GM21717 (cell line): ENCODE measurements around the gene TRPM8.

ENCODE experiments used
- ATAC-seq: cut with Tn5 transposase; IDR thresholded peaks from one replicate; pipeline ENCODE4 v1.9.1; 2021; ENCODE audit warnings: mild to moderate bottlenecking, moderate library complexity; ENCODE audit not compliant: unreplicated experiment

The TRPM8 gene

DNA sequence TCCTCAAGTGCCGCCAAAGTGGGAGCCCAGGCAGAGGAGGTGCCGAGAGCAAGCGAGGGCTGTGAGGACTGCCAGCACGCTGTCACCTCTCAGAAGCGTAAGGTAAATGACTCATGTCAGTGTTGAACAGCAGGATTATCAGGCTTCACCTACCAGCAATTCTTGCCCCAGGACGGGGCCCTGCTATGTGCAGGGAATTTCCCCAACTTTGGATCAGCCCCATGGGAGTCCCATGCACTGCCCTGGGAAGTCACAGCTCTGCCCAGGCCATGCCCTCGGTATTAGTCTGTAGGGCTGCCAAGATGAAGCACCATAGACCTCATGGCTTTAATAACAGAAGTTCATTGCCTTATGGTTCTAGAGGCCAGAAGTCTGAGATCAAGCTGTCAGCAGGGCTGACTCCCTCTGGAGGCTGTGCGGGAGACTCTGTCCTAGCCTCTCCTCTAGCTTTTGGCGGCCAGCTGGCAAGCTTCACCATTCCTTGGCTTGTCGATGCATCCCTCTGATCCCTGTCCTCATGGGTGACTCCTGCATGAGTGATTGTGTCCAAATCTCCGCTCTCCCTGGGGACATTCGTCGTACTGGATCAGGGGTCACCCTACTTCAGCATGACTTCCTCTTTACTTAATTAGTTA is 55.9 kb downstream of the TRPM8 start:
- ATAC-seq = no peak

GRCh38 chr2:233973786-233974185 is 56.6 kb downstream of the TRPM8 start:
- no peak for ATAC-seq

DNA sequence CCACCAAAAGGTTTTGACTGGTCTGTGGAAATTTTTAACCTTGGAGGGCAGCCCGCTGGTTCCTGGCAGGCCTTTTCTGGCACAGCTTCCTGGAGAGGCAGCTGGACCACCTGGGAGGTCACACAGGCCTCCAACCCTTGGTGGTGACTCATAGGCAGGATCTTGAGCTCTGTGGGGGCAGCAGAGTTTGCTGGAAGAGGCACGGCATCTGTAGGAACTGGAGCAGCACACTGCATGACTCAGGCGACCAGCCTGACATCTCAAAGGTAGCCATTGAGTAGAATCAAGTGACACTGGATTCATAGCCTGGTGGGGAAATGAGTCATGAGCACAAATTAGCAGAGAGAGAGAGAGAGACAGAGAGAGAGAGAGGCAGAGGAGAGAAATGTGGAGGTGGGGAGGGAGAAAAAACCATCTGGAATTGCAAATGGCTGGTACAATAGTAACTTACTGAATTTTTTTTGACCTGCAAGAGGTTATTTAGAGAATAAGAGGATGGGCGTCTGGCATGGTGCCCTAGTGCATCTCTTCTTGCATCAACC is 57.4 kb downstream of the TRPM8 start:
- ATAC-seq = no peak

DNA sequence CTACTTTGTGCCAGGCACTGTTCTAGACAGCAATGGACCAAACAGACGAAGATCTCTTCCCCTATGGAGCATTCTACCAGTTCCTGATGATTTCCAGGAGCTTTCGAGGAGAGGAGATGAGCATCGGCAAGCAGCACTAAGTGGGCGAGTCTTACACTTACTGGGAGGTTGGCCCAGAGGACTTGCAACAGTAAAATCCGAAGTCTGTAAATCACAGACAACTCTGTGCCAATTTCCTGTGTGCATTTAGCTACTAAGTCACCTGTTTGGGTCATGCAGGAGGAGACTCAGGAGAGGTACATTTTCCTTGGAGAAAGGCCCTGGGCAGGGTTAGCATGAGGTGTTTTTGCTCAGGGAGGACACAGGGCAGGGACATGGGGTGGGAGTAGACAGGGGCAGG is 58.9 kb downstream of the TRPM8 start:
- ATAC-seq = no peak

- no peak for ATAC-seq
Observed at GRCh38 chr2:233976690-233977294, 59.6 kb downstream of the TRPM8 start.

GRCh38 chr2:233977296-233977837 is 60.2 kb downstream of the TRPM8 start:
- ATAC-seq = no peak

GRCh38 chr2:233979748-233980147 is 62.6 kb downstream of the TRPM8 start:
- no peak for ATAC-seq

DNA sequence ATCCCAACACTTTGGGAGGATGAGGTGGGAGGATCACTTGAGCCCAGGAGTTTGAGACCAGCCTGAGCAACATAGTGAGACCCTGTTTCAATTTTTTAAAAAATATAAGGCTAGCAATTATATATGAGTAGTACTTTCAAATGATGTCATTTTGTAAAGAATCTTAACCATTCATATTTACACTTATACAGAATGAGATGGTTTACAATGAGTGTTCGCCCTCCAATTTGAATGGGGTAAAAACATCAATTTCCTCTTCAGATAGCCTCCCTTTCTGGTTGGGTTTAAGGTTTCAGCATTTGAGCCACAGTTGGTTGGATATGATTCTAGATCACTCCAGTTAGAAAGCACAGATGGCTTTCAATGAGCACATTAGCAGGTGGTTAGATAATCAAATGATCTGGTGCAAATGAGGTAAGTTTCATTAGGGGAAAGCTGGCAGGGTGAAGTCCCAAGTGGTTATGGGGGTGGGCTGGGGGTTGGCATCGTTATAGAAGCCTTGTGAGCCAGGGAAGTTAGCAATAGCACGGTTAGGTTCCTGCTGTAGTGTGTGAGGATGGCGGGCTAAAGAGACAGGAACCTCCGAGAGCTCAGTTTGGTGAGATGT is 63.9 kb downstream of the TRPM8 start:
- ATAC-seq = no peak

DNA sequence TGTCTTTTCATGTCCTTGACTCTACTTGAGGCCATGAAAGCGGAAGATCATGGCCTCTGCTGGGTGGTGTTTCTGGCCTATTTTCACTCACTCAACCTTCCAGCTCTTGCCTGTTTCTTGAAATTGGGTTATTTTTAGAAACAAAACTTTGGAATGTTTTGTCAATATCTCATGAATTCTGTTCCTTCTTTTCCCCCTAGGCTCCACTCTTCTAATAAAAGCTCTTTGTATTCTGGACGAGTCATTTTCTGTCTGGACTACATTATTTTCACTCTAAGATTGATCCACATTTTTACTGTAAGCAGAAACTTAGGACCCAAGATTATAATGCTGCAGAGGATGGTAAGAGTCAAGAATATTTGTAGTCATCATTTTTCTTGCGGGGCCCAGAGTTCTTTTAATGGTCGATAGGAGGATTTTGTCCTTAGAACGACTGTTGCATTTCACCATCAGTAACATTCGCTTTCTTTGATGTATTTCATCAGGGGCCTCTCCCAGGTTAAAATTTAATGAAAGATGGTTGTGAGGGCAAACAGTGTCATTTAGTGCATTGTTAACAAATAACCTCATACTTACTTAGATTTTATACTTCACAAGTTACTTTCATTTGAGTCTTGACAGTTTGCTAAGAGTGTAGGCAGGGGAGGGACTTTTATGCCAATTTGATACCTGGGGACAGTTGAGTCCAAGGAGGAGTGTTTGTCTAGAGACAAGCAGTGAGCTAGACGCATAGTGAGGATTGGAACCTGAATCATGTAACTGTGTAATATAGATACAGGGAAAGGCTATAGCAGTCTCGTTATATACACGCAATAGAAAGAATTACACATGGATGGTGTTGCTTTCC is 64.6 kb downstream of the TRPM8 start:
- no peak for ATAC-seq

GRCh38 chr2:233982421-233983121 is 65.4 kb downstream of the TRPM8 start:
- no peak for ATAC-seq

GRCh38 chr2:233983445-233983844 is 66.3 kb downstream of the TRPM8 start:
- no peak for ATAC-seq

DNA sequence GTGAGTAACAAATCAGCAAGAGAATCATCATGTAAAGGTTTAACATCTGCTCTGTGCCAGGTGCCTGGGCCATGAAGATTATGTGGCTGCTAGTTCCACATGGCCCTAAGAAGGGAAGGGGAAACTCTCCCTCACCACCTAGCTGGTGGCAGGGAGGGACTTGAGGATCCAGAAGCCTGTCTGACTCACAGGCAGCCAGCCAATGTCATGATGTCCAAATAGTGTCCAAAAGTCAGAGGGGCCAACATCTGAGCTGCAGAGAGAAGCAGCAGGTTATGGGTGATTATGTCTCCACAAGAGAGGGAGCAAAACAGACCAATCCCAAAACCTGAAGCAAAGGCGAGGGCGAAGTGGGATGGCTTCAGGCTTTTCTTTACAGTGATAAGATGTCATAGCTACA is 71.4 kb downstream of the TRPM8 start:
- ATAC-seq = no peak

GRCh38 chr2:233989221-233989858 is 72.2 kb downstream of the TRPM8 start:
- no peak for ATAC-seq

DNA sequence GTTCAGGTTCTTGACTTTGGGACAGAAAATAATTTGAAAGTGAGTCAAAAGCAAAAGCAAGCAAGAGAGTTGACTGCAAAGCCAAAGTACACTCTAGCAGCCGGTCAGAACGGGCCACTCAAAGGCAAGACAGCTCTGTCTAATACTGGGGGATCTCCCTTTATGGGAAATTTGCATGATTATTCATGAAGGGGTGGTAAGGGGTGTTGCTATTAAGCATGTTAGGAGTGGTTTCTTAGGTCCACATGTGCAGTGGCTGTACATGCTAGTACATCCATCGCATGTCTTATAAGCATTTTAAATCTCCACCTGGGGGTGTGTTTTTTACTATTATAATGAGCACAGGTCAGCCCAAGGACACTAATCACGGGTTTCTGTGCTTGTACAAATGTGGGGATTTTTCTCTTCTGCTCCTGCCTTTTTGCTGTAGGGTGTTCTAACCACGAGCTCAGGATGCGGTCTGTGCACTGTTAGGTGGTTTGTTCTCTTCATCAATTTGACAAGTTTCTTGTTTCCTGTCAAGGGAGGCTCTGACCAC is 73.2 kb downstream of the TRPM8 start:
- peak; percentile 53 for ATAC-seq

DNA sequence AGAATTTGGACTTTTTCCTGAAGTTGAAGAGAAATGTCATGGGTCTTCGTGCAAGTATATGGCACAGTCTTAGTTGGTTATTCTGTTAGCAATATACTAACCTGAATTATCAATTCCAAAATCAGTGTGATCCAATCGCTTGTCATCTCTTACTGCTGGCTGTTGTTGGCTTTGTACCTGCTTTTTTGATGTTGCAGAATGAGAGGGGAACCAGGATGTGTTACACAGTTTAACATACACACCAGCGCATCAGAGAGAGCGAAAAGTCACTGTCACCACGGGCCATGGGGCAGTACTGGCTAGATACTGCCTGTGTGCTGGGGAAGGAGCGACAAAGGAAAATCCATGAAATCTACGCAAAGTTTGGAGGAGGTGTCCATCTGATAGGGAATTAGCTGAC is 74.0 kb downstream of the TRPM8 start:
- ATAC-seq = no peak

- ATAC-seq = no peak
Observed at GRCh38 chr2:233992513-233993217, 75.5 kb downstream of the TRPM8 start.

DNA sequence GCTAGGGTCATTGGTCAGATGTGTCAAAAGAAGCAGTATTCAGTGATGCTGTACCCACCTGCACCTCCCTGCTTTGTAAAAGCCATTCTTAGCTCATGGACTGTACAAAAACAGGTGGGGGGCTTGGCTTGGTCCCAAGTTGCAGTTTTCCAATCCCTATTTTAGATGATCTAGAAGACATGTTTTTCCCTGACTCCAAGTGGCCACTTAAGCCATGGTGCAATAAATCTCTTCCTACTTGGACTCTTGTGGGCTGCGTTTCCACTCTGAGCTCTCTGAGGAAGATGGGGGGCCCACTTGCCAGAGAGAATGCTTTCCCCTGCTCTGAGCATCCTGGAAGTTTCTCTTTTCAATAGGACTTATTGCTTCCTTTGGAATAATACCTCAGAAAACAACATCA is 76.3 kb downstream of the TRPM8 start:
- ATAC-seq = no peak

- no peak for ATAC-seq
Observed at GRCh38 chr2:233994151-233994550, 77.0 kb downstream of the TRPM8 start.

- ATAC-seq = no peak
Observed at GRCh38 chr2:233996000-233996399, 78.8 kb downstream of the TRPM8 start.
